PFSK-1 (cell line): ENCODE measurements around the gene TMEM272.

ENCODE experiments used
- FOXP2 ChIP-seq: optimal IDR thresholded peaks from 2 replicates; pipeline ENCODE3; 2011; ENCODE audit warnings: borderline replicate concordance, control low read depth, inconsistent platforms; ENCODE audit not compliant: insufficient read depth; ENCODE audit errors: extremely low read length, extremely low read depth
- POLR2AphosphoS5 ChIP-seq: IDR thresholded peaks from 2 replicates; pipeline ENCODE4 v1.6.1; 2012; ENCODE audit warnings: low read depth, mild to moderate bottlenecking, control low read depth, low read length, moderate library complexity
- SIN3A ChIP-seq: IDR thresholded peaks from 2 replicates; pipeline ENCODE4 v1.6.1; 2012; ENCODE audit warnings: mild to moderate bottlenecking, low read length, moderate library complexity, borderline replicate concordance; ENCODE audit not compliant: insufficient read depth
- TAF1 ChIP-seq: IDR thresholded peaks from 2 replicates; pipeline ENCODE4 v1.6.1; 2012; ENCODE audit warnings: low read length, control low read depth, borderline replicate concordance; ENCODE audit not compliant: insufficient read depth
- TF ChIP-seq, protein P1 (sequence below), 2 experiments: IDR thresholded peaks; 2 replicates each; pipeline versions ENCODE4 v1.6.1 to v1.8.0; 2011 to 2012; ENCODE audit warnings: low read depth in 2 of 2, low read length in 2 of 2, control low read depth in 1 of 2, inconsistent platforms in 1 of 2, mild to moderate bottlenecking in 1 of 2, moderate library complexity in 1 of 2; ENCODE audit not compliant: insufficient read depth in 1 of 2

Gene TMEM272

DNA sequence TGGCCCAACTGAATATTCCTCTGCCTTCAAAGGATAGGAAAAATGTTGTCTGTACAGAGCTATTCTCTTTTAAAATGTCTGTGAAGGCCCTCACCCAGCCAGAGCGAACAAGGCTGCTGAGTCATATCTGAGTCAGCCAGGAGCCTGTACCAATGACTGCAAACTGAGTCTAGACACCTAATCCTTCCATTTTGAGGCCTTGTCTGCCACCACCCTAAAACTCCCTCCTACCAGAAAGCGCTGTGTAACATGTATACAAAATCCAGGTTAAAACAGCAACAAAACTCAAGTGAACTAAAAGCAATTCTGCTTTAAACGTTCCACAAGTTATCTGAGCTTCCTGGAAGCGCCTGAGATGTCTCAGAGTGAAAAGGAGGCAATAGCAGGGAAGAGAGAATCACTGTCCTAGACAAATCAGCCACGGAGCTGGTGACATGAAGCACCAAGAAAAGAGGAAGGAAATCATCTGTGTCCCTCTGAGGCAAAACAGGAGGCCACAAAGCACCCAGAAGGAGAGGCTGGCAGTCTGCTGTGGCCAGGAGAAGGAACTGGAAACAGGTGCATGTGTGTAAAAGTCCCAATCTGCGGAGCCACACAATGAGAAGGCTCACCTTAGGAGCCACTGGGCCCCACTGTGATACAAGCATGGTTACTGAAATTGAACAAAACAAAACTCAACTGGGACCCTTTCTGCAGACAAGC lies 51.3 kb downstream of the TMEM272 start:
- TF ChIP-seq POLR2AphosphoS5 (no peak), SIN3A (no peak)

DNA sequence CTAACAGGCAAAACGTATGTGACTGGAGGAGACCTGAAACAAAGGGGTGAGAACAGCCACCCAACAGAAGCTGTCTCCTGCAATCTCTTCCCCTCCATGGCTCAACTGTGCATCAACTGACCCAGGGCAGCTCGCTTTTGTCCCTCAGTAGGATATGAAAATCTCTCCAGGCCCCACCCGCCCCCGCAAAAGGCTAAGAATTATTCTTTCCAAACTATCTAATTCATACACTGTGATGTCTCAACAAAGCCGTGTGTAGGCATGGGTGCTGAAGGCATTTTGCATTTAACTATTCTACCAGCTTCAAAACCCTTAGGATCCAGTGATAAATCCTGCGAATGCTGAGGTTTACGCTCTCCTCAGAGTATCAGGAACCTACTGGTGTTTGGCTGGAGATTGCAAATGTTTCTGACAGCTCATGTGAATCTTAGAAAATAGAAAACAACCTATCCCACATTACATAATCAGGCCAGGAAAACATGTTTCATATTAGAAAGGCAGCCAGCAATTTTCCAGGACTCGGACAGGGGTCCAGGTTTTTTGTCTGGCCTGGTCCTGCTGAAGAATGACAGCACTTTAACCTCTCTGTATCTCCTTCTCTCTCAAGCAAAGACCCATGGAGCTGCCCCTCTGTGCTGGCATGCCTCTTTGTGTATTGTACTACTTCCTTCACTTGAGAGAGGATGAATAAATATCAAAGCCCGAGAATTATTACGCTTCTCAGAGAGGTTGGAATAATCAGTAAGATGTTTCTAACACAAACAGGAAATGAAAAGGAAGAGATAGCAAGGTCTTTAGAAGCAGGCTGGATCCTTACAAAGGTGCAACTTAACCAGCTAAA lies 58.3 kb downstream of the TMEM272 start:
- no peak for TF ChIP-seq SIN3A
- TF ChIP-seq FOXP2: no peak
- TF ChIP-seq POLR2AphosphoS5: no peak
- TF ChIP-seq, protein P1, sequence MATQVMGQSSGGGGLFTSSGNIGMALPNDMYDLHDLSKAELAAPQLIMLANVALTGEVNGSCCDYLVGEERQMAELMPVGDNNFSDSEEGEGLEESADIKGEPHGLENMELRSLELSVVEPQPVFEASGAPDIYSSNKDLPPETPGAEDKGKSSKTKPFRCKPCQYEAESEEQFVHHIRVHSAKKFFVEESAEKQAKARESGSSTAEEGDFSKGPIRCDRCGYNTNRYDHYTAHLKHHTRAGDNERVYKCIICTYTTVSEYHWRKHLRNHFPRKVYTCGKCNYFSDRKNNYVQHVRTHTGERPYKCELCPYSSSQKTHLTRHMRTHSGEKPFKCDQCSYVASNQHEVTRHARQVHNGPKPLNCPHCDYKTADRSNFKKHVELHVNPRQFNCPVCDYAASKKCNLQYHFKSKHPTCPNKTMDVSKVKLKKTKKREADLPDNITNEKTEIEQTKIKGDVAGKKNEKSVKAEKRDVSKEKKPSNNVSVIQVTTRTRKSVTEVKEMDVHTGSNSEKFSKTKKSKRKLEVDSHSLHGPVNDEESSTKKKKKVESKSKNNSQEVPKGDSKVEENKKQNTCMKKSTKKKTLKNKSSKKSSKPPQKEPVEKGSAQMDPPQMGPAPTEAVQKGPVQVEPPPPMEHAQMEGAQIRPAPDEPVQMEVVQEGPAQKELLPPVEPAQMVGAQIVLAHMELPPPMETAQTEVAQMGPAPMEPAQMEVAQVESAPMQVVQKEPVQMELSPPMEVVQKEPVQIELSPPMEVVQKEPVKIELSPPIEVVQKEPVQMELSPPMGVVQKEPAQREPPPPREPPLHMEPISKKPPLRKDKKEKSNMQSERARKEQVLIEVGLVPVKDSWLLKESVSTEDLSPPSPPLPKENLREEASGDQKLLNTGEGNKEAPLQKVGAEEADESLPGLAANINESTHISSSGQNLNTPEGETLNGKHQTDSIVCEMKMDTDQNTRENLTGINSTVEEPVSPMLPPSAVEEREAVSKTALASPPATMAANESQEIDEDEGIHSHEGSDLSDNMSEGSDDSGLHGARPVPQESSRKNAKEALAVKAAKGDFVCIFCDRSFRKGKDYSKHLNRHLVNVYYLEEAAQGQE (IDR thresholded peaks at IDR 0.05; ENCODE audit: insufficient read depth in 1 of 2, low read depth in 2 of 2, low read length in 2 of 2): no peak
- no peak for TF ChIP-seq TAF1

DNA sequence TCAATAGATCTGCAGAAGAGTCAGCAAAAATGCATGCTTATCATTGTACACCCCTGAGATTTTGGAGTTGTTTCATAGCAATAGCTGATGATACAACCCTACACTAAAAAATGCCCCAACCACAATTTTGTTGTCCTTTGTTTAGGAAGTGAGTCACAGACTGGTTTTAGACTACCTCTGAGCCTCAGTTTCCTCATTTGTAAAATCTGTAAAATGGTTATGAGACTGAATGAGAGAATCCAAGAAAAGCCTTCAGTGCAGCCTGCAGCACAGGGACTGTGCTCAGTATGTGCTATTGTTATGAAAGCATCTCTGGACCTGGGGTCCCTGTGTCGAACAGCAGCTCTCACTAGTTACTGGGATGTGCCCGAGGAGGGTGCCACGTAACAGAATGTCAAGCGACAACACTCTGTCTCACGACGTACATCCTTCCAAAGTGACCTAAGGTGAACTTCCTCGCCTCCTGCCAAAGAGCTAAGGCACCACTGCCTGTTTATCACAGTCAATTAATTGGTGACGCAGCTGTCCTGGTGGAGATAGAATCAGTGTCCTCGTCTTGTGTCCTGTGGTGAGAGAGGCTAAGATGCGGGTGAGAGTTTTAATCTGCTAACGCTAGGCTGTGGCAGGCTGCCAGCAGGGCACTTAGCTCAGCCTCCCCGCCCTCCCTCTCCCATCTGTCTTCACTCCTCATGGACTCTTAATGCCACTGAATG lies 59.1 kb downstream of the TMEM272 start:
- 0 out of 2 replicates have a peak, but pooled peaks have one; percentile 23 for TF ChIP-seq POLR2AphosphoS5
- TF ChIP-seq FOXP2: peak; percentile 71
- TF ChIP-seq TAF1: no peak

DNA sequence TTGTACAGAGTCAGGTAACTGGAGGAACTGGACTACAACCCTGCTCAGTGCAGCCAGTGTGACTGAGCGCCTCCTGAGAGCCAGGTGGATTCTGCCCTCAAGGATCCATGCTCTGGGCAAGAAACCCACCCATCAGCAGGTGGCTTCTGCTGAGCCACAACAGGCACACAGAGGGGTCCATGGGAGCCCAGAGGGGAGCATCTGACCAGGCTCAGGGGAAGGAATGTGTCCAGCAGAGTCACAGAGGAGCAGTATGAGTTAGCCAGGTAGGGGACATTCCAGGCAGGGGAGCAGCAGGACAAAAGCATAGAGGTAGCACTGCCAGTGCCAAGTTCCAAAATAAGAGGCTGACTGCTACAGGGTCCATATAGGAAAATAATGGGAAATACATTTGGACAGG lies 60.9 kb downstream of the TMEM272 start:
- no peak for TF ChIP-seq TAF1
- TF ChIP-seq FOXP2: no peak
- TF ChIP-seq POLR2AphosphoS5: no peak
- TF ChIP-seq SIN3A: no peak
- TF ChIP-seq, protein P1 (IDR thresholded peaks at IDR 0.05; ENCODE audit: insufficient read depth in 1 of 2, low read depth in 2 of 2, low read length in 2 of 2): no peak

DNA sequence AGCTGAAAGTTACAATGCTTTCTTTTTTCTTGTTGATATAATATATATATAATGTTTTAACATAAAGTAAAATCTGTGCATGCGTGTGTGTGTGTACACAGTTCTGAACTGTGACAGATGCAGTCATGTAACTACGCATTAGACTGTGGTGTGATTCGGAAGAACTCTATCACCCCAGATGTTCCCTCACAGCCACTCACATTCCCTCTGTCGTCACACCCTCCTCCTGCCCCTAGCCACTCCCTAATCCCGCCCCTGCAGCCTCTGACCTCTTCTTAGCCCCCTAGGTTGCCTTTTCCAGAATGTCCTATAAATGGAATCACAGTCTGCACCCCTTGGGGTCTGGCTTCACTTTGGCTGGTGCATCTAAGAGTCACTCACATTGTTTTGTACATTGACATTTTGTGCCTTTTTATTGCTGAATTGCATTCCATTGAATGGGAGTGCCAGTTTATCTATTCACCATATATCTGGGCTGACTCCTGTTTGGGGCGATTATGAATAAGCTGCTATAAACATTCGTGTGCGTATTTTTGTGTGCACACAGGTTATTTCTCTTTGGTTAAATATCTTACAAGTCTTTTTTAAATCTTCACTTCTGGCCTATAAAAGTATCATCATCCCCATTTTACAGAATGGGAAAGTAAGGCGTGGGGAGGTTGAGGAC lies 61.4 kb downstream of the TMEM272 start:
- TF ChIP-seq FOXP2: no peak
- no peak for TF ChIP-seq SIN3A
- no peak for TF ChIP-seq TAF1
- TF ChIP-seq, protein P1 (IDR thresholded peaks at IDR 0.05; ENCODE audit: insufficient read depth in 1 of 2, low read depth in 2 of 2, low read length in 2 of 2): no peak
- TF ChIP-seq POLR2AphosphoS5: no peak
